Measurements from ENCODE around the gene ALCAM. TPM values are rescaled to one million over a fixed set of nuclear protein-coding genes. Genes with fewer than 3 reads are reported as not detected.

The ALCAM gene
- total RNA-seq, 2 donors from 2014 or later: 26.5 to 57.2 TPM

DNA sequence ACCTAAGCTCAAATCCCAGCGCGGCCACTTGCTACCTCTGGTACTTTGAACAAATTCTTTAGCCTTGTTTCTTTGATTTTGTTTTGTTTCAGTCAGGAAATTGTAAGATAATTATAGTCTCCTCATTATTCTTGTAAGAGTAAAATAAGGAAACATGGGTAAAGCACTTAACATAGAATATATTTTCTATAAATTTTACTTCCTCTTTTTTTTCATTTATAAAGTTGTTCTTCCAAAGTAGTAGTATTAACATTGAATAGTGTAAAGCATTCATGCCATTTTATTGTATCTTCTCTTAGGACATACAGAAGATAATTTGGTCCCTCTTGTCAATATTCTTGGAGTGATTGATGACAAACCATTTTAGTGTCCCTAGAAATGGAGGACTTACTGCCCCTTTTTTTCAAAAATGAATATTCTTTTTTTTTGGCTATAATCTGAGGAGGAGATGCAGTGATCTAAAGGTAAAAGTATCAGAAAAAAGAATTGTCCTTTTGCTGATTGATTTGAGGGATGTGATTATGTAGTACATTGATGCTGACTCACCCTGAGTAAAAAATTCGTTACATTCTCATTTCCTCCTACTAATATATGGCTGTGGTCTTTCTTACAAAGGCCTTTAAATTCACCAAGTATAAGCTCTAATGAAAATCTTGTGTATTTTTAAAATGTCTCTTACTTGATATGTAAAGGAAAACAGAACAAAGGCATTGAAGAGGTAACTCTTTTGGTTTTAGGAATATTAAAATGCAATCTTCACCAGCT lies 51.0 kb downstream of the ALCAM start:
- DNase-seq (ENCODE audit: low spot score): no peak
- intact Hi-C loops (cut with DNase I): no loop called here

DNA sequence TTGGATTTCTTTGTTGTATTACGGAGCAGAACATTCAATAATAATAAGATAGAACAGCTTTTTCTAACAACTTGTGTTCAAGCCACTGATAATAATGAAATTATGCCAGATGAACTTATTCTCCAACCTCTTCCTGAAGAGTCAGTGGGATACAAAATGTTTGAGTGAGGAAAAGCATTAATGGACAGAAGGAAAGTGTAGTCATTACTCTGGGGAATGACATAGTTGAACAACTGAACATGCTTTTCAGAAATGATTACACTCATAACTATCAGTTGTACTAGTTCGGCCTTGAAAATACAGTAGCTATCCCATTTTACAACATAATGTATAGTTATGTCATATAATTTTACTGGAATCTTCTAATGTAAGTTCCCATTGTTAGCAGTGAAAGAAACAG lies 55.9 kb downstream of the ALCAM start:
- intact Hi-C loops (cut with DNase I): no loop called here
- no peak for DNase-seq (ENCODE audit: low spot score)

DNA sequence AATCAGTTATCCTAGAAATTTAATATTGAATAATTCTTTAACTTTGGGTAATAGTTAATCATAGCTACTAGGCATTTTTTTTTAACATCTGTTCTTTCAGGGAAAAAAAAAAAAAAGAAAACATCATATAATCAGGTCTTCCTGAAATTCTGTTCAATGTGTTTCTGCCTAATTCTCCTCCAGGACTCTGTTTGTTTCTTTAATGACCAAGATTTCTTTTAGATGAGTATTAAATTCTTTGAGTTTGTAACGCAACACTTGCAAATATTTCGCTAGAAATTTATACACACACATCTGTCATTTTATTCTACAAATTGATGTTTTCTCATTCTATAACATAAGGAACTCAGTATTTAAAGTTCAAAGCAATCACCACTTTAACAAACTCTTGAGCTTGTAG lies 56.7 kb downstream of the ALCAM start:
- intact Hi-C loops (cut with DNase I): no loop called here
- no peak for DNase-seq (ENCODE audit: low spot score)

DNA sequence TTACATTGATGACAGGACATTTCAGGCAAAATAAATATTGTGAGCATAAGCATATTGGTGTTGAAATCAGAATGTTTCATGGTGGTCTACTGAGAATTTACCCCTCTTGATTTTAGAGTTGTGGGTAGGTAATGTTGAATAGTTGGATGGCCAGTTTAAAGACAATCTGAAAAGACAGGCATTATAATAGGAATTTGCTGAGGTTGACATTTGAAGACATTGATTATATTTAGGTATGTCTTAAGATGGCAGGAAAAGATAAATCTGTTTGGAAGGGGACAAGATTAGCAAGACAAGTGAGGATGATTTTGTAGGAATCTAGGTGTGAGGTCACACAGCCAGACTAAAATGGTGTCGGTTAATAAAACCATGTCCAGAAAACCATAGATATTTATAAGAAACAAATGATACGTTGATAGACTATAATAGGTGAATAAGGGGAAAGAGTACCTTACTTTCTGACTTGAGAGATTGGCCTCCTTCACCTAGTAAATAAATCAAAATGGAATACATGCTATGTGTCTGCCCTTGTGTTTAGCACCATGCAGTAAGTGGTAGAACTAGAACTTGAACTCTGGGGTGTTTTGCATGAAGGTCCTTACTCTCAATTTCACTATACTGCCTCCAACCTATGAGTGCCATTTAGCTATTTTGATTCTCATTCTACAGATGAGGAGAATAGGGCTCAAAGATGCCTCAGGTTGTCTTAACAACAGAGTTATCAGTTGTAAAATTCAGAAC lies 57.9 kb downstream of the ALCAM start:
- intact Hi-C loops (cut with DNase I): no loop called here
- no peak for DNase-seq (ENCODE audit: low spot score)

DNA sequence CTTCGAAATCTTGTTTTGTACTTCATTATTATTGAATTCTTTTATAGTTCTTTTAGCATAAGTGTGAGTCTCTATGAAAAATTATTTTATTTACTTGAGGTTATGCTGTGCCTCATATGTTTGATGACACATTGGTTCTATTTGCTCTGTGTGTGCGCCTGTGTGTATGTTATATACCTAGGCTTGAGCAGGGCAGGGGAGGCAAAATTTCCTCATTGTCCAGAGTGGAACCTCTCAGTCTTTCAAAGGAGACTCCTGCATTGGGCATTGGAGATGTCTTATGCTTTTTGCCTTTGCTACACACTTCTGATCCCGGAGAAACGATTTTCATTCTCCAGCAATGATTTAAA lies 58.4 kb downstream of the ALCAM start:
- DNase-seq (ENCODE audit: low spot score): no peak
- intact Hi-C loops (cut with DNase I): no loop called here

DNA sequence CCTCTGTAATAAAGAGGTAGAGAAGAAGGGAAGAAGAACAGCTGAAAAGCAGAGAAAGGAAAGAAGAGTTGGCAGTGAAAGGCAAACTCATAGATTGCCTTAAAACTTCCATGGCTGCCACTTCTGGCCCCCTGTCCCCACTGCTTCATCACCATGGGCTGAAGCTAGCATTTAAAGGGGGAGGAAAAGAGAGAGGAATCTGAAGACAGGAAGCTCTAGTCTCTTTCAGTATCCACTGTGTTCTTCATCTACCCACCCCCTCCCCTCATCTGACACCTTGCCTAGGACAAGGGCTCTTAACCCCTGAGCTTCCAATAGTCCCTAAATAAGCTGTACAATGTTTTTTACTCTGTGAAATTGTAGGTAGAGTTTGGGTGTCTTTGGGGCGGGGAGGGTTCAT lies 60.6 kb downstream of the ALCAM start:
- no peak for DNase-seq (ENCODE audit: low spot score)

DNA sequence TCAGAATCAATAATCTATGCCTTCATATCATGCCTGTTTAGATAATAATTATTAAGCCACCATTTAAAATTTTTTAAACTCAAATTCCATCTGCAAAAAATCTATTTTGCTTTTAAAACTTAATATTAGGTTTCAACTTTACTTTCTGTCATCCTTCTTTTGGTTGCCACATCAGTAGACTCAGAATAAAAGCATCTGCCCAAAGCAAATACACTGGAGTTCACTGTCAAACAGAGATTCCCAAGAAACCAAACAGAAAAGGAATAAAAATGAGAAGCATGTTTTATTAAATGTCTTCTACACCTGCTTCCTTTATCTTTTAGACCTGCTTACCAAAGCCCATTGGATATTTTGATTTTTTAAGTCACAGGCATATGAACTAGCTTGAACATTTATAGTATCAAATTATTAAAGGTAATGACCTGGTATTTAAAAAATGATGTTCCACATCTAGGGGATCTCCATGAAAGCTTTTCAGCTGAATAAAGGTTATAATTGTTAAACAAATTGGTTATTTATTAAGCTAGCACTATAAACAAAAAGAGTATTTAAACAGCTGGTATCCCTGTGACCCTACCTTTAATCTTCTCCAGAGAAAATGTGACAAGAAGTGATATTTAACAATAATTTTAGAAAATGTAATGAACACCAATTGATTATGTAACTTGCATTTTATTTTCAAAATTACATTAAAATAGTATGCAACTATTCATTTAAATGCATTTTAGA lies 62.5 kb downstream of the ALCAM start:
- intact Hi-C loops (cut with DNase I): no loop called here
- no peak for DNase-seq (ENCODE audit: low spot score)

More for the DNA sequence above, 60.6 kb downstream of the ALCAM start:
- intact Hi-C loops (cut with DNase I): no loop called here

DNA sequence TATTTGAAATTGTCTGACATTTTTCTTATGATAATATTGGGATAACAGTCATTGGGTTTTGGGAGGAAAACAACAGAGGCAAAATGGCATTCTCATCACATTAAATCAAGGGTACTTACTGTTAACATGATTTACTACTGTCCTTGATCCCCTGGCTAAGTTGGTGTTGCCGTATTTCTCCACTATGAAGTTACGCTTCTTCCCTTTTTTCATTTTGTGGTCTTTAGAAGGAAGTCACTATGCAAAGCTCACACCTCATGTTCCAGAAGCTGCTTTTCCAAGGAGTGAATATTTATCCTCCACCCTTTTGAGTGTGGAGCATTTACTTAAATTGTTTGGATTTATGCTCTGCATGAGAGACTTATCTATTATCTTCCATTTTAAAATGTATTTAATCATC lies 63.7 kb downstream of the ALCAM start:
- intact Hi-C loops (cut with DNase I): no loop called here
- no peak for DNase-seq (ENCODE audit: low spot score)

DNA sequence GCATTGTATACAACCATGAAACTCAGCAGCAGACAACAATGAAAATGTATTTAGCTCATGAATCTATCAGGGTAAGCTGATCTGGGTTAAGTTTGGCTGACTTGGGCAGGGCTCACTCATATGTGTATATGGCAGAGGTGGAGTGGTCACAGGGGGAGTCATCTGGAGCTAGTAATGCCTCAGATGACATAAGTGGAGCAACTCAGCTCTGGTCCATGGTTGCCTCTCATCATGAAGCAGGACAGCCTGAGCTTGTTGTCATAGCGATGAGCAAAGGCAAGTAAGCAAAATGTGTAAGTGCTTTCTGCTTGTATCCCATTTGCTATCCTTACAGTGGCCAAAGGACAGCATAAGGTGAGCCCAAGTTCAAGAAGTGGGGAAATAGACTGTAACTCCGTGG lies 64.5 kb downstream of the ALCAM start:
- intact Hi-C loops (cut with DNase I): no loop called here
- no peak for DNase-seq (ENCODE audit: low spot score)

DNA sequence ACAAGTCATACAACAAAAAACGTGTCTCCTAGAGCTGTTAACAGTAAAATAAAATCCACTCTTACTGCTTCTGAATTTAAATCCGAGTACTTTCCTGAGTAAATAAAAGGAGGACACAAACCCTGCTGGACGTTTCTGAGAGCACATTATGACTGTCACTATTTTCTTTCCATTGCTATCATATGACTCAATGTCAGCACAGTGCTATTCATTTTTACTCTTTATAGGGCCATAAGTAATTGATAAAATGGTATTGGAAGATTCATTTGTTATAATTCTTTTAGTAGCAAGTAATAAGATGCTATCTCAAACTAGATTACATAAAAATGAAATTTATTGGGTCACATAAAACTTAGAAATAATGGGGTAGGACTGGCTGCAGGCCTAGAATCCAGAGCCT lies 68.6 kb downstream of the ALCAM start:
- intact Hi-C loops (cut with DNase I): no loop called here
- no peak for DNase-seq (ENCODE audit: low spot score)

DNA sequence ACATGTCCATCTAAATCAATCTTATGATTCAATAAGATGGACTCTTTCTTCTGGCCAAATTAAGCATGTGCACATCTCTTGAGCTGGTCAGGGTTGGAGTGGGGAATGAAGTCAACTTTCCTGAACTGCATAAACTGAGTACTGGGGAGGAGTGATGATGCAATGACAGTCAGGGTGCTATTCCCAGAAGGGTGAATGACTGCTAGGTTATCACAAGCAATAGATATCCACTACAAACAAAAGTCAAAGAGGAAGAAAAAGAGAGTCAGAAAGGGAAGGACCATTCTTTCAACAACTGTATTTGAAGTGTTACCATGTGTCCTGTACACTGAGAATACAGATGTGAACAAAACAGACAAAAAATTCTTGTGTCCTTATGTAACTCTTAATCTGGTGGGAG lies 70.0 kb downstream of the ALCAM start:
- intact Hi-C loops (cut with DNase I): no loop called here
- no peak for DNase-seq (ENCODE audit: low spot score)

DNA sequence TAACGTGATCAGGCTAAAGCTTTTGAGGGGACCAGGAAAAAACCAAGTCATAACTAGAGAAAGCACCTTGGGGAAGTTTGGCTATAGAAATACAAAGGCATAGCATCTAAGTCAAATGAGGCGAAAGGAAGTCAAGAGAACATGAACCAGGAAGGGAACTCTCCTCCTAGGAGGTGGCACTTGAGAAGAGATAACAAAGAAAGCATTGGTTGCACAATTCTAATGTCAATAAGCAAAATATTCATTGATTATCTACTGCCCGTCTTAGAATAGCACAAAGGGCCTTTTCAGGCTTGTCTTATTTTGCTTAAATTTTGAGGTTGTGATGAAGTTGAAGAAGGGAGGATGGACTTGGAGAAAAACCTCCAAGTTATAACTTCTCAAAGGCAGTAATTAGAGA lies 73.4 kb downstream of the ALCAM start:
- DNase-seq (ENCODE audit: low spot score): no peak
- intact Hi-C loops (cut with DNase I): no loop called here

DNA sequence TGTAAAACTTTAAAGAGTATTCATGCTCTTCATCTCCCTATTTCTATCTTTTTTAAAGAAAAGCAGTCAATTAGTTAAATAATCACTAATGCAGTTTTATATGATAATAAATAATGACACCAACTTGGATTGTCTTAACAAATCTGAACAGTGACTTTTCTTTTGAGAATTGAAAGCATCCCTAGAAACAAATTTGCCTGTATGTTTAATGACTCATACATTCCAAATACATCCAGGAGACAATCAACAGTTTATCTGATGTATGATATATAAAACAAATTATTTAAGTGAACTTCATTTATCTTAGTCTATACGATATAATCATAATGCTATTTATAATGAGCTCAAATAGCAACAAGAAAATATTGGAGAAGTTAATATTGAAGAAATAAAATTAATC lies 78.0 kb downstream of the ALCAM start:
- intact Hi-C loops (cut with DNase I): no loop called here
- no peak for DNase-seq (ENCODE audit: low spot score)

DNA sequence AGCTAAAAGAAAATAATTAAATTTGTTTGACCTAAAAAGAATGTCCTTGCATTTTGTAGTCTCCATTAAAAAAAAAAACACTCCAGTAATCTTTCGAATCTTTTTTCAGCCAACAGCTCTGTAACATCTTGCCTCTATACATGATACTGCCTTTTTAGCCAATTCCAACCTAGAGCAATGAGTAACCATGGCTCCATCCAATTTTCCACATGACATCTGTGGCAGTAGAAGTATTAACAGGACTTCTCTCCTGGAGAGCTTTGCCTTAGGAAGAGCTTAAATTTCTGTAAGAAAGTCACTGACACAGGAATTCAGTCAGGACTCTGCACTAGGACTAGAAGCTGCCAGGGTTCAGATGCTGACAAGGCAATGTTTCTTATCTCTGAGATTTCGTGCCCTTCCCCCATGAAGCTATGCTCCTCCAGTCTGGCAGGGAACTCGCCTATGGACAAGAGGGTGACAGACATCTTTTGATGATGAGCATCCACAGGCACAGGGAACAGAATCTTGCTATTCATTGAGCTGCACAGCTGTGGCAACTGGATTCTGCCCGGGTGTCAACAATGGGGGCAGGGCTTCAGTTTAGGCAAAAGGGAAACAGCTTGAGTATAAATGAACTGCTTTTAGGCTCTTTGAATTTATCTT lies 81.8 kb downstream of the ALCAM start:
- no peak for DNase-seq (ENCODE audit: low spot score)
- intact Hi-C loops (cut with DNase I): no loop called here

DNA sequence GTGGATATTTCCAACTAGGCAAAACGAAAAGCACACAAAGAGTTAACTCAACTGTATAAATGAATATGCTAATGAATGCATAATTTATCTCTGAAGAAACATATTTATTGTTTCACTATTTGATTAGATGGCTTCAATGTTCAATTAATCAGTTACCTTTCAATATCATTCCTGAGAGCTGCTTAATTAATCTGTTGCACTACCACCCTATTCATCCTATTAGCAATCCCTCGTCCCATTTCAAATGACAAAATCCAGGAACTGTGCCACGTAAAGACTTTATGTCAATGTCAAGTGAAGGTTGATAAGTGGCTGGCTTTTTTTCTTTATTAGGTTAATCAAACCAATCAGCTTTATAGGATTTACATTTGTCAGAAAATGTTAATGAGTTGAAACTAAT lies 82.7 kb downstream of the ALCAM start:
- no peak for DNase-seq (ENCODE audit: low spot score)
- intact Hi-C loops (cut with DNase I): no loop called here

DNA sequence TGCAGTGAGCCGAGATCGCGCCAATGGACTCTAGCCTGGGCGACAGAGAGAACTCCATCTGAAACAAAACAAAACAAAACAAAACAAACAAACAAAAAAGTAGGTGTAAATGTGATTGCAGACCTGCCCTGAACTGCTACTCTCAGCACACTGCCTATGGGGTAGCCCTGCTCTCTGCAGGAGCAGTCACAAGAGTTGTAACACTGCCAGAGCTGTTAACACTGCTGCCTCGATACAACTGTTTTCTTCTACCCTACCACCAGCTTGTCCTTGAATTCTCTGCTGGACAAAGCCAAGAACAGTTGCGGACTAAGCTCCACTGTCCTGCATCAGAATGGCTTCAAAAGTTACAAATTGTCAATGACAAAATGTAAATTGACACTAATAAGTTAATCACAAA lies 89.3 kb downstream of the ALCAM start:
- intact Hi-C loops (cut with DNase I): no loop called here
- DNase-seq (ENCODE audit: low spot score): no peak

DNA sequence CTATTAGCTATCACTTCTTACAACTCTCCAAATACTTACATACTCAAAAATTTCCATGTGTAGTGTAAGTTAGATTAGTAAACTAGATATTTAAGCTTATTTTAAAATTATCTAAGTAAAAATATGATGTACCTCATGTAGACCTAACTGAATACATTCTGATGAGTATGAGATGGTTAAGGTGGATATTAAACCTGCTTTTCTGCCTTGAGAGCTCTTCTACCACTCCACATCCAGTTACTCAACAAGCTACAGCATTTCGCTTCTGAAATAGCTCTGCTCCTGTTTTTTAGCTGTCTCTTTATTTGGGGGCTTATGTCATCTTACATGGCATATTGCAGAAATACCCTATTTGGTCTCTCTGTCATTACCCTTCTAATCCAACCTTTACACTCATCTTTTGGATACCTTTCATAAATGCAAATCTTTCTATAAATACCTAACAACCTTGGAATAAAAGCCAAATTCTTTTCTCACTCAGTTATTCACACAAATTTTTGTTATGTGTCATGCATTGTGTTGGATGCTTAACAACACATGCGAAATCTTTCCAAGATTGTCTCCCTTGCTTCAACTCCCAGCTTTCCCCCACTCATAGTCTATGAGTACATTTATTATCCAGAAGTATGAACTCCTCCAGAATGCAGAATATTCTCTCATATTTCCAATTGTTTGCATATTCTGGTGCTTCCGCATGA lies 92.0 kb downstream of the ALCAM start:
- no peak for DNase-seq (ENCODE audit: low spot score)
- intact Hi-C loops (cut with DNase I): no loop called here

DNA sequence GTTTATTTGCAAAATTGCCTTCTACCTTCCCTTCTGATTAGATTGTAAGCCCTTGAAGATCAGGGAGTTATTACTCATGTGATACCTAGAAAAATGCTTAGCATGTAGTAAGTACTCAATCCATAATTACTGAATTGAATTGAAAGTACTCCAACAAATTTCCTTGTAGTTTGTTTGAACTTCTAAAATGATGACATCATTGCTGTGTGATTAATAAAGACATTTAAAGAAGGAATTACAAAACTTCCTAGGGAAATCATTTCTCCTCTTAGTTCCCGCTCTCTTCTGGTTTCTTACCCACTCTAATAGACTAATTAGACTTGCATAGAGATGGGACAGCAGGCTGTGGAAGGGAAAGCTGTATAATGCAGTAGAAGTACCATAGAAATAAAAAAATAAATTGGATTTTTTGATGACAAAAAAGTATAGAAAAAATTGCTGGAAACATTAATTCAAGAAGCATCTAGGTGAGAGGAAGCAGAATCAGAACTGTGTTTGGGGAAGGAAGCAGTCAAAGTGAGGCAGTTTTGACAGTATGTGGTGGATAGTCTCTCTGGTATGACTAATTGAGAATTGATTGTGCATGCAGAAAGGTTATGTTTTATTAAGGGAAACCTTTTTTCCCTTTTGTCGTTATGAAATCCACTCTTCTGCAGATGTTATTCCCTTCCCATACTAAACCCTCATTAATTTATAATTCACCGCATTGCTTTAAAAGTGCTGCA lies 93.0 kb downstream of the ALCAM start:
- no peak for DNase-seq (ENCODE audit: low spot score)
- intact Hi-C loops (cut with DNase I): no loop called here

DNA sequence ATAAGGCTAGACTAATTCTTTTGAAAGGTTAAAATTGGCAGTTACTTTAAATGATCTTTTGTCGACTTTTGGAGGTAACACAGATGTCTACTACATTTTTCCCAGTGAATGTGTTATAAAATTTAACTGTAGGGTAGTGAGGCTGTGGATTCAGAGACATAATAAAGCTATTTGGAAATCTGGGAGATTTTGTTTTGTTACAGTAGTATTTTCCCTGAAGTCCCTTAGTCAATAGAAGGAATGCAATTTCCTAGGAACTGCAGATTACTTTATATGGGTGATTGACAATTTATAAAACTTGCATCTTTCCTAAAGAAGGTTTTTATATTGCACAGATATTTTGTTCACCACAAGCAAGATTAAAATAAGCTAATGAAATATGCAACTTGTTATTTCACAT lies 96.9 kb downstream of the ALCAM start:
- DNase-seq (ENCODE audit: low spot score): no peak
- intact Hi-C loops (cut with DNase I): no loop called here
